Stomach smooth muscle (tissue), 2 donors: ENCODE data around the gene EEF2K.
"Not testable (repeated sequence)": the region's sequence is repeated elsewhere in the genome, so short reads cannot be mapped to it uniquely, and the experiment has no call there.

Source experiments
- H3K27ac ChIP-seq: one replicate; pipeline ENCODE4 v1.7.0; 2013; ENCODE audit warnings: mild to moderate bottlenecking, low read length, inconsistent platforms
- H3K27me3 ChIP-seq, 2 donors: one replicate each; pipeline ENCODE4 v1.7.0; 2013; ENCODE audit warnings: low read length in 2 of 2; ENCODE audit not compliant: insufficient read depth in 2 of 2, control insufficient read depth in 1 of 2
- H3K36me3 ChIP-seq, 2 donors: one replicate each; pipeline ENCODE4 v1.7.0; 2013; ENCODE audit warnings: low read length in 2 of 2; ENCODE audit not compliant: control insufficient read depth in 2 of 2, insufficient read depth in 2 of 2
- H3K4me1 ChIP-seq: one replicate; pipeline ENCODE4 v1.7.0; 2013; ENCODE audit warnings: low read length; ENCODE audit not compliant: control insufficient read depth, insufficient read depth
- H3K4me3 ChIP-seq, 2 donors: one replicate each; pipeline ENCODE4 v1.7.0; 2013; ENCODE audit warnings: low read length in 2 of 2
- H3K9ac ChIP-seq, 2 donors: one replicate each; pipeline ENCODE4 v1.7.0; 2013; ENCODE audit warnings: low read length in 2 of 2, mild to moderate bottlenecking in 1 of 2
- H3K9me3 ChIP-seq, 2 donors: one replicate each; pipeline ENCODE4 v1.7.0; 2013; ENCODE audit warnings: low read length in 2 of 2; ENCODE audit not compliant: control insufficient read depth in 2 of 2
- donor health status: healthy.
- donor health status: Pancreatic carcinoma.

The EEF2K gene

DNA sequence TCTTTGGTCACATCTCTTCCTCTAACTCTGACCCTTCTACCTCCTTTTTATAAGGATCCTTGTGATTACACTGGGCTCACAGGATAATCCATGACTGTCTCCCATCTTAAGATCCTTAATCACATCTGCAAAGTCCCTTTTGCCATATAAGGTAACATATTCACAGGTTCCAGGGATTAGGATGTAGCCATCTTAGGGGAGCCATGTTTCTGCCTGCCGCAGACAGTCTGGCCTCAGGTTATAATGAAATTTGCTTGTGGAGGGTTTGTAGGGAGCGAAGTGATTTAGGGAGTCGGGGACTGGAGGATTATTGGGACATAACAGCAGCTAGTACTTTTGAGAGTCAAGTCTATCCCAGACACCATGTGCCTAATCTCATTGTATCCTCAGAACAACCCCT is 7.7 kb downstream of the EEF2K start:
- H3K9me3 ChIP-seq: no peaks in the 10 kb centered on the region
- H3K9ac ChIP-seq: no peak overlapping the region
- H3K27ac ChIP-seq: no peak overlapping the region
- H3K4me1 ChIP-seq: peaks cover 5% of the 10 kb centered on the region
- H3K27me3 ChIP-seq: no peaks in the 10 kb centered on the region
- H3K36me3 ChIP-seq: no peaks in the 10 kb centered on the region
- H3K4me3 ChIP-seq: no peak overlapping the region

DNA sequence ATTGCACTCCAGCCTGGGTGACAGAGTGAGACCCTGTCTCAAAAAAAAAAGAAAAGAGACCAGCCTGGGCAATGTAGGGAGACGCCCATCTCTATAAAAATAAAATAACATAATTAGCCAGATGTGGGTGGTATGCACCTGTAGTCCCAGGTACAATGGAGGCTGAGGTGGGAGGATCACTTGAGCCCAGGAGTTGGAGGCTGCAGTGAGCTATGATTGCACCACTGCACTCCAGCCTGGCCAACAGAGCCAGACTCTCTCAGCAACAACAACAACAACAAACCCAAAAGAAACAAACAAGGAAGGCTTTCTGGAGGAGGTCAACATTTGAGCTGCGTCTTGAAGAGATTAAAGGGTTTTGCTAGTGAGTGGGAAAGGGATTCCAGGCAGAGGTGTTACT is 8.3 kb downstream of the EEF2K start:
- Histone ChIP-seq H3K9me3 (no peaks in the 10 kb centered on the region), H3K27ac (no peak overlapping the region), H3K4me1 (peaks cover 2% of the 10 kb centered on the region), H3K27me3 (no peaks in the 10 kb centered on the region), H3K9ac (no peak overlapping the region), H3K4me3 (no peak overlapping the region), H3K36me3 (no peaks in the 10 kb centered on the region)

DNA sequence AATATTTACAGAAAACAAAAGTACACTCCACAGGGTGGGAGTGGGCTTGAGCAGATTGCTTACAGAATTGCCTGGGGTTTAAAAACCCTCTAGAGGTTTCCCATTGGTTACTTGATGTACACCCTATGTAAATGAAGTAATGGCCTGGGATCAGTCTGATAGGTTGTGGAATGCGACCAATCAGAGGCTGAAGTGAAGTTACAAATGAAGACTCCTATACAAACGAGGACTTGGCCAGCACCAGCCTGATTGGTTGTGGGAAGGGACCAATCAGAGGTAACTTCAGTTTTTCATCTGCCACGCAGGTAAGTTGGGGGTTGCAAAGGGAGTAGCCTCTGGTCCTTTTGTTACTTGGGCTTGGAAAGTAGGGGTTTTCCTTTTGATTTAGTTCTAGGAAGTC is 8.8 kb downstream of the EEF2K start:
- Histone ChIP-seq H3K4me1 (no peaks in the 10 kb centered on the region), H3K4me3 (no peak overlapping the region), H3K36me3 (no peaks in the 10 kb centered on the region), H3K27me3 (no peaks in the 10 kb centered on the region), H3K27ac (no peak overlapping the region), H3K9me3 (no peaks in the 10 kb centered on the region), H3K9ac (no peak overlapping the region)

DNA sequence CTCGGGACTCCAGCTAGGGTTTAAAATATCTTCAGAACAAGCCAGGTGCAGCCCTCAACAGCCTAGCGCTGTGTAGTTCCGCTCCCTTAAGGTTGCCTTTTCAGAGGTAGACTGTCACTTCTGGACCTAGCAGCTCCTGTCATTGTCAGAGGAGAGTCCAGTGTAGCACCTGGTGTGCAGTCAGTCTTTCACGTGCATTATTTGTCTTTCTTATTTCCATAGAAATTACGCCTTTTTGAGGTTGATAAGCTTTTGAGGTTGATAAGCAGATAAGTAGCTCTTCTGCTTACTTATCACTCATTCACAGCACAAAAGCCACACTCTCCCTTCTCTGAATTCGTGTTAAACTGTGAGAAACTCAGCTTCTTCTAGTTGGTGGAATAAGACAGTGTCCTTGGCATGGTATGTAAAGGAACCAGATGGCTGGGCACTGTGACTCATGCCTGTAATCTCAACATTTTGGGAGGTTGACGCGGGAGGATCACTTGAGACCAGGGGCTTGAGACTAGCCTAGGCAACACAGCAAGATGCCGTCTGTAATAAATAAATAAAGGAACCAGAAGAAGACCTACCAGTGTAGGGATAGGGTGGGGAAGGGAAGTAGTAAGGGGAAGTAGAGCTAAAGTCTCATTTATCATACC is 10.2 kb downstream of the EEF2K start:
- Histone ChIP-seq H3K27me3 (no peaks in the 10 kb centered on the region), H3K36me3 (no peaks in the 10 kb centered on the region), H3K9ac (no peak overlapping the region), H3K4me1 (no peaks in the 10 kb centered on the region), H3K4me3 (no peak overlapping the region), H3K27ac (no peak overlapping the region), H3K9me3 (no peaks in the 10 kb centered on the region)

DNA sequence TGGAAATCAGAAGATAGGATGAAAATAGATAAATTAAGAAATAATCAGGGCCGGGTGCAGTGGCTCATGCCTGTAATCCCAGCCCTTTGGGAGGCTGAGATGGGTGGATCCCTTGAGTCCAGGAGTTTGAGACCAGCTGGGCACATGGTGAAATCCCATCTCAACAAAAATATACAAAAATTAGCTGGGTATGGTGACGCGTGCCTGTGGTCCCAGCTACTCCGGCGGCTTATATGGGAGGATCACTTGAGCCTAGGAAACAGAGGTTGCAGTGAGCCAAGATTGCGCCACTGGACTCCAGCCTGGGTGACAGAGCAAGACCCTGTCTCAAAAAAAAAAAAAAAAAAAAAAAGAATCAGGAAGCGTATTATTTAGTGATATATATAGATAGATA is 10.8 kb downstream of the EEF2K start:
- not testable (repeated sequence) for H3K9ac ChIP-seq, H3K4me3 ChIP-seq, H3K27me3 ChIP-seq, H3K4me1 ChIP-seq, H3K36me3 ChIP-seq, H3K9me3 ChIP-seq, H3K27ac ChIP-seq

DNA sequence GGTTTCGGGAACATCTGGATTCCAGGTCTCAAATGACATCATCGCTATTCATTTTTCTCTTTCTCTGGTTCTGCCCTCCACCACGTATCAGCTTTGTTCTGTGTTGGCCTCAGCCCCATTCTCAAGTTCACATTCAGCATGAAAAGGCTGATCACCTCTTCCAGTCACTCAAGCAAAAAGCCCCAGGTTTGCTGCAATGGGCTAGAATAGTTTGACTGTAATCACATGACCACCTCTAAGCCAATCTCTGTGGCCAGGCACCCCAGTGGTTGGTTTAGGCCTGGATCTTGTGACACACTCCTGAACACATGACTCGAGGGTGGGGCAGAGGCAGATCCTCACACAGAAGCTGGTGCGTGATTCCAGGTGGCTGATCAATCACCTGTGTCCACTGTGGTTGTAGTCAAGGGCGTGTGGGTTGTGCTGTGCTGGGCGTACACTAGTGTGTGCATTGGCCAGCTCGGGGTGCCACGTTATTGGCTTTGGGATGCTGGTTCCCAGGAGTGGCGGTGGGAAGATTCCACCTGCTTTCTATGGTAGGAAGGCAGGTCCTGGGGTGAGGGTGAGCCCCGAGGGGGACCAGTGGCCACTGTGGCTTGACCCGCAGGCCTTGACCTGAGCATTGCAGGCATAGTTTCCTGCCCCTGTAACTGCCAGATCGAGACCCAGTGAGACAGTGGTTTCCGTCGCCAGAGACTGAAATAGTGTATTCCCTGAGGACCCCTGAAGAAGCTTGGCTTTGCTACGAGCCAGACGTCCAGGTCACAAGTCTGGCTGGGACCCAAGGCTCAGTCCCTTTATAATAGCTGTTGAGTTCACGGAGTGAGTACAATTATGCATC is 12.0 kb downstream of the EEF2K start:
- Histone ChIP-seq H3K9ac (no peak overlapping the region), H3K27me3 (no peaks in the 10 kb centered on the region), H3K4me1 (no peaks in the 10 kb centered on the region), H3K27ac (no peak overlapping the region), H3K4me3 (no peak overlapping the region), H3K36me3 (no peaks in the 10 kb centered on the region), H3K9me3 (no peaks in the 10 kb centered on the region)

DNA sequence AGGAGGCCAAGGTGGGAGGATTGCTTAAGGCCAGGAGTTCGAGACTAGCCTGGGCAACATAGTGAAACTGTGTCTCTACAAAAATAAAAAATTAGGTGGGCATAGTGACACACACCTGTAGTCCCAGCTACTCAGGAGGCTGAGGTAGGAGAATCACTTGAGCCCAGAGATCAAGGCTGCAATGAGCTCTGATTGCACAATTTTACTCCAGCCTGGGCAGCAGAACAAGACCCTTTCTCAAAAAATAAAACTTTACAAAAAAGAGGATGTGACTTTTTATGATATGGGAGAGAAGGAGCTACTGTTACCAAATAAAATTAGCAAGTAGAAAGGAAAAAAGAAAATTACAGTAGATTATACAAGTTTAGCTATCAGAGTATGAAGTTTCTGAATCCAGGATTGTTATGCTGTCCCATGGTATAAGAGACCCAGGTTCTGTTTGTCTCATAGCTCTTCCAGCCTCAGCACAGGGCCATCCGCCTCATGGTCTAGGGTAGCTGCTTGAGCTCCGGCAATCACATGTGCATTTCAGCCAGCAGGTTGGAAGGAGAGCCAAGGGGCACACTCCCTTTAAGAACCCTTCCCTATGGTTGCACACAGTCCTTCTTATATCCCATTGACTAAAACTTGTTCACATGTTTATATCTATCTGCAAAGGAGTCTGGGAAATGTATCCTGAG is 13.5 kb downstream of the EEF2K start:
- Histone ChIP-seq H3K9me3 (no peaks in the 10 kb centered on the region), H3K9ac (no peak overlapping the region), H3K27me3 (no peaks in the 10 kb centered on the region), H3K36me3 (no peaks in the 10 kb centered on the region), H3K4me1 (no peaks in the 10 kb centered on the region), H3K27ac (no peak overlapping the region), H3K4me3 (no peak overlapping the region)

DNA sequence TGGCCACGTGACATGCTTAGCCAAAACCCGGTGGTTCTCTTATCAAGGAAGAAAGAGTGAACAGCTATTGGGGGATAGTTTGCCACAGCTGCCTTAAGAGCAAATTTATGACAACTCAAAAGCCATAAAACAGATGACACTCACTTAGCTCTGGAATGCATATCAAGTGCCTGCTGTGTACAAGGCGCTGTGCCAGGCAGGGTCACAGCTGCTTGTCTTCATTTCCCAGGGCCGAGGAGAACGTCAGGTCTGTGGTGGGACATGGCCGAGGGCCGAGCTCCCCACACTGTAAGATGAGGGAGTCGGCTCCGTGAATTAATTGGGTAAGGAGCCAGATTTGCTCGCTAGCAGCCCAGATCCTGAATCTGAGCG is 14.0 kb downstream of the EEF2K start:
- H3K9ac ChIP-seq: no peak overlapping the region
- no peaks in the 10 kb centered on the region for H3K27me3 ChIP-seq
- H3K27ac ChIP-seq: no peak overlapping the region
- no peak overlapping the region for H3K4me3 ChIP-seq
- H3K36me3 ChIP-seq: no peaks in the 10 kb centered on the region
- H3K9me3 ChIP-seq: no peaks in the 10 kb centered on the region
- no peaks in the 10 kb centered on the region for H3K4me1 ChIP-seq

DNA sequence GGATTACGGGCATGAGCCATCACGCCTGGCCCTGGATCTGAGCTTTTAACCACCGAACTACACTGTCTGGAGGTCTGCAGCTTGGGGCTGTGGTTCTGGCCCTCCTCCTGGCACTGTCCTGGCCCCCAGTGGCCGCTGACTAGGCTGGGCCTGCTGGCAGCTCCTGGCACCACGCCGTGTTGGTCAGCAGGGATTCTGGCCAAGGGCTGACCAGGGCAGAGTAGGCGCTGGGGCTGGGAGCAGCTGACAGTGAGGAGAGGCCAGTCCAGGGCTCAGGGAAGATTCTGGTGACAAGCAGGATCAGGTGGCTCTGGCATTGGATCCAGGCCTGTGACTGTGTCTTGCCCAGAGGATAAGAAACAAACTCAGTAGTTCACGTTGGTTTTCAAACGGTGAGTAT is 14.6 kb downstream of the EEF2K start:
- peaks cover 5% of the 10 kb centered on the region for H3K4me1 ChIP-seq
- no peaks in the 10 kb centered on the region for H3K9me3 ChIP-seq
- H3K27me3 ChIP-seq: no peaks in the 10 kb centered on the region
- H3K27ac ChIP-seq: no peak overlapping the region
- H3K9ac ChIP-seq: no peak overlapping the region
- peaks cover 0 to under 1% of the 10 kb centered on the region in 2 donors for H3K36me3 ChIP-seq
- H3K4me3 ChIP-seq: no peak overlapping the region

DNA sequence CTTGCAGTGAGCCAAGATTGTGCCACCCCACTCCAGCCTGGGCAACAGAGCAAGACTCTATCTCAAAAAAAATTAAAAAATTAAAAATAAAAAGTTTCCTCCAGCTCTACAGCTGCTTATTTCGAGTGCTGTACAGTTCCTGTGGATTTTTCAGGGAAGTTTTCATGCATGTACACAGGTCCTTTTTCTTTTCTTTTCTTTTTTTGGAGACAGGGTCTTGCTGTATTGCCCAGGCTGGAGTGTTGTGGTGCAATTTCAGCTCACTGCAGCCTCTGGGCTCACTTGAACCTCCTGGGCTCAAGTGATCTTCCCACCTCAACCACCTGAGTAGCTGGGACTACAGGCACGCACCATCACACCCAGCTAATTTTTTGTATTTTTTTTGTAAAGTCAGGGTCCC is 15.9 kb downstream of the EEF2K start:
- H3K9ac ChIP-seq: no peak overlapping the region
- H3K36me3 ChIP-seq: peaks cover 0 to 3% of the 10 kb centered on the region in 2 donors
- H3K4me3 ChIP-seq: no peak overlapping the region
- H3K27me3 ChIP-seq: no peaks in the 10 kb centered on the region
- no peaks in the 10 kb centered on the region for H3K9me3 ChIP-seq
- peaks cover 5% of the 10 kb centered on the region for H3K4me1 ChIP-seq
- H3K27ac ChIP-seq: no peak overlapping the region

DNA sequence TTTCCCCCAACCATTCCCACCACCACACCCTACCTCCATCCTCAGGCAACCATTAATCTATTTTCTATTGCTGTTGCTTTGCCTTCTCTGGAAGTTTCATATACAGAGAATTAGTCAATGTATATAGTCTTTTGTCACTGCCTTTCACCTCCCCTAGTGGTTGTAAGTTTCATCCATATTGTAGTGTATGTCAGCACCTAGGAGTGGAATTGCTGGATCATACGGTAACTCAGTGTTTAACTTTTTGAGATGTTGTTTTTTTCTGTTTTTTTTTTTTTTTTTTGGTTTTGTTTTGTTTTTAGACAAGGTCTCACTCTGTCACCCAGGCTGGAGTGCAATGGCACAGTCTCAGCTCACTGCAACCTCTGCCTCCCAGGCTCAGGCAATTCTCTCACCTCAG is 16.9 kb downstream of the EEF2K start:
- Histone ChIP-seq H3K36me3 (peaks cover 0 to 3% of the 10 kb centered on the region in 2 donors), H3K27ac (no peak overlapping the region), H3K9me3 (no peaks in the 10 kb centered on the region), H3K4me3 (no peak overlapping the region), H3K27me3 (no peaks in the 10 kb centered on the region), H3K4me1 (peaks cover 5% of the 10 kb centered on the region), H3K9ac (no peak overlapping the region)
